ENCODE data around the gene RASSF1. TPM values are rescaled to one million over a fixed set of nuclear protein-coding genes. Genes with fewer than 3 reads are reported as not detected.
"Not testable (repeated sequence)": the region's sequence is repeated elsewhere in the genome, so short reads cannot be mapped to it uniquely, and the experiment has no call there.

Gene RASSF1
- total RNA-seq, 1 experiment from 2014 or later = 12.7 TPM

DNA sequence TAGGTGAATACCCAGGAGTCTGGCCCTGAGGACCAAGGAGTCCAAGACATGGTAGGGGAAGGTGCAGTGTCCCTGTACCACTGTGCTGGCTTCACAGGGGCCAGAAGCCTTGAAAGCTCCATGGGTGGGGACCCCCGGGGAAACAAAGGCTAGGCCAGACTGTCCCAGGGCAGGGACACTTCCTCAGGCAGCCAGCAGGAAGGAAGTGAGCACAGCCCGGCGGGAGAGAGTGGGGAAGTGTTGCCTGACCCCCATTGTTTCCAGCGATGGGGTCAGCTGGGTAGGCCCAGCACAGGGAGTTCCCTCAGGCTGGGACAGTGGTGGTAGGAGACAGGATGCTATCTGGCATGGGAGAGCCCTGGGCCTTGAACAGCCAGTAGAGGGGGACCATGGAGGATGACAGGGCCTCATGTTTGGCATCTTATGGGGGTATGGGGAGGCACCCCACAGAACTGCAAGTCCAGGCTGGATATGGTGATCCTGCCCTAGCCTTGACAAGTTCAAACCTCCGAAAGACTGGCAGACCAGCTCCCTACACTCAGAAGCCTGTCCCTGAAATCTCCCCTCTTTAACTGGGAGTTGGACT lies 16.9 kb downstream of the RASSF1 start:
- DNase-seq (ENCODE audit: low read depth) = no peak

DNA sequence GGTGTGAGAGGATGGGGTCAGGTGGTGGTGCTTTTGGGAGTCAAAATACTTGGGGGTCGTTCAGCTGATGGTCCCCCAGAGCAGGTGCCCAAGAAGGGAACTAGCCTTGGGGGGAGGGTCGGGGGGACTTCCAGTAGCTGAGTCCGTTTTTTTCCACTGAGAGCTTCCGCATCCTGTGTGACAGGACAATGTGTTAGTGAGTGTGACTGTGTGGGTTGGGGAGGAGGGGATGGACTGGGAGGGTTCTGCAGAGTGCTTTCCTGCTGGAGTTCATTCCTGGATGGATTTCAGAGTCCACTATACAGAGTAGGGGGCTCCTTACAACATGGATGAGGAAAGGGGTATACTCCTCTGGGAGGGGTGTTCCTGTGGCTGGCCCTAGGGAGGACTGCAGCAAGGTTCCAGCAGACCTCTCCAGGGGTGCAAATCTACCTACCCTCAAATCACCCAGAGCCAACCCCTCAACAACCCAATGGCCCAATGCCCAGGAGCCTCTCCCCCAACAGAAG lies 17.5 kb downstream of the RASSF1 start:
- no peak for DNase-seq (ENCODE audit: low read depth)

GRCh38 chr3:50322386-50323091 lies 18.1 kb downstream of the RASSF1 start, which contains the start of gene HYAL2:
Gene HYAL2, minus strand, starts transcription at chr3:50322745. Its CDS starts 2,256 bp downstream, at chr3:50320489.
- no peak for DNase-seq (ENCODE audit: low read depth)

DNA sequence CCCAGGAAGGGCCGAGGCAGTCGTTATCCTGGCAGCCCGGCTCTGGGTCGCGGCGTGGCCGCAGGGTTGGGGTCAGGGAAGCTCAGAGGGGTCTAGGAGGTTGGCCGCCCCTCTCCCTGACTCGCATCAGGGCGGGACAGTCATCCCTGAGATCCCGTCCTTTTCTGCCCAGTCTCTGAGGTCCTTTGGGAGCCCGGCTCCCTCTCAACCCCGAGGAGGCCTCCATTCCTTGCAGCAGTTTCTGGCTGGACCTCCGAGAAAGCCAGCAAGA lies 18.6 kb downstream of the RASSF1 start:
- no peak for DNase-seq (ENCODE audit: low read depth)

- DNase-seq (ENCODE audit: low read depth) = peak; percentile 83
Measured at GRCh38 chr3:50321336-50322114, 19.1 kb downstream of the RASSF1 start.

GRCh38 chr3:50320853-50321335 lies 19.7 kb downstream of the RASSF1 start:
- peak; percentile 58 for DNase-seq (ENCODE audit: low read depth)

- no peak for DNase-seq (ENCODE audit: low read depth)
Measured at GRCh38 chr3:50319894-50320625, 20.6 kb downstream of the RASSF1 start.

DNA sequence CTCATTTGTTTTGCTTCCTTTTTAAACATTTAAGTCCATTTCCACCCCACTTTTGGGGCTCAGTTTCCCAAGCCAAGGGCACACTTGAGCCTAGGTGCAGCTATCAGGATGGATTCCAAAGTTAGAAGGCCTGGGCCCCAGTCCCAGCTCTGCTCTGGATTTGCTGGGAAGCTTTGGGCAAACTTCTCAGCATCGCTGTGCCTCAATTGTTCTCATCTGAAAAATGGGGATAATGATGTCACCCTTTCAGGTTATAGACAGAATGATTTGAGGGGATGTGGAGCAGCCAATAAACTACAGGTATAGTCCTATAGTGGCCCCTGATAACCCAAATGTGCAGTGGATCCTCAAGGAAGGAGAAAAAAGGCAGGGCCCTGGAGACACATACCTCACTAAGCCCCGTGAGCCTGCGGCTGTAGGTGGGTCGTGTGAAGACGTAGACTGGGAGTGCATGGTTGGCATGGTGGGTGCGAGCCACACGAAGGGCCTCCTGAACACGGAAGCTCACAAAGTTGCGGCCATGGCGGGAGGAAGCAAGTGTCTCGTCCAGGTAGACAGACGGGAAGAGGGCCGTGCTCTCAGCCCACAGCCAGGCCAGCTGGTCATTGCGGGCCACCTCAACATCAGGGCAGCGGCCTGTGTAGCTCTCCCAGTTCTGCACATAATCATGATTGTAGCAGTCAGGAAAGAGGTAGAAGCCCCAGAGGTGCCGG lies 21.3 kb downstream of the RASSF1 start:
- DNase-seq (ENCODE audit: low read depth) = no peak

GRCh38 chr3:50318615-50319014 lies 22.0 kb downstream of the RASSF1 start:
- DNase-seq (ENCODE audit: low read depth) = no peak

DNA sequence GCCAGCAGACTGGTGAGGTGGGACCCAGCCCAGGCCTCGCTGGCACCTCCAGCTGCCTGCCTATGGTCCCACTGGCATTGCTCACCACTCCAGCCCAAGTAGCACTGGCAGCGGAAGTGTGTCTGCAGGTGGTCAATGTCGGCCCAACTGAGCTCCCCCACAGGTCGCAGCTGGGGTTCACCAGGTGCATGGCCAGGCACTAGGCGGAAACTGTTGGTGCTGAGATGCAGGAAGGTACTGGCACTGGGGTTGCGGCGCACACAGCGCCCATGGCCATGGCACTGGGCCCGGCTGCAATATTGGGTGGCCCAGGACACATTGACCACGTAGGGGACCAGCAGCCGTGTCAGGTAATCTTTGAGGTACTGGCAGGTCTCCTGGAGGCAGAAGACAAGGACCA lies 22.5 kb downstream of the RASSF1 start:
- DNase-seq (ENCODE audit: low read depth) = no peak

DNA sequence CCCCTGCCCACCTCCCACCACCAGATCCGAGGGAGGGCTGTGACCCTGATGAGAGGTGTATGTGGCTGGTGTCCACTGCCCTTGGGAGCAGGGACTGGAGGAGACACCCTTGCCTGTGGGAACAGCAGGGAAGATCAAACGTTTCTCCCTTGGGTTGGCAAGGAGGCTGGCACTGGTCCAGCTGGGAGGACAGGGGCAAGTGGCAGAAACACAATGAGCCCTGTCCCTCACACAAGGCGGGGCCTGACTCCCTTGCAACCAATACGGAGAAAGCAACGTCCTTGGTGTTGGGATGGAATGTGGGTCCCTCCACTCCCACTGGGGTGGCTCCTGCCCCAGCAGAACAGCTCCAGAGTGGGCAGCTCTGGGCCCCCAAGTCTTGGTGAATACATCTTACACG lies 23.3 kb downstream of the RASSF1 start:
- DNase-seq (ENCODE audit: low read depth) = no peak

DNA sequence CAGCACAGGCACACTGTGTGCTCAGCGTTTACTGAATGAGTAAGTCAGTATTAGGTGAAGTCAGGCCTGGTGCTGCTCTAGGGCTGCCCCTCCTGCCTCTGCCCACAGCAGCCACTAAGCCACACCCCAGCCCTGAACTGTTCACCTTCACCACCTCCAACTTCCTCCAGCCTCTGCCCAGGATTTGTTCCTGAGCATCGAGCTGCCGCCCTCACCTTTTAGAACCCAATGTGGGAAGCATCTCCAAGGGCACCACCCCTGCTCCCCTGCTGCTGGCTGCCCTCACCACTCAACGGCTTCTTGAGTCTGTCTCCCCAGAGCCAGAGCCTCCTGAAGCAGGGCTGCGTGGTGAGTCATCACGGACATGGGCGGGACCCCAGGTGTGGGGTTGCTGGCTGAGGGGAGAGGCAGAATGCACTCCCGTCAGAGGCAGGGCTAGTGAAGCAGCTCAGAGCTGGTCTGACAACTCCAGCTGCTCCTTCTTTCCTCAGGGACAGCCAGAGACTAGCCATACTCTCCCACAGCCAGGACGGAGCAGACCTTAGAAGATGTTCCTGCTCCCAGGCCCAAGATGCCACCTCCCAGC lies 23.9 kb downstream of the RASSF1 start:
- DNase-seq (ENCODE audit: low read depth) = peak; percentile 67

- no peak for DNase-seq (ENCODE audit: low read depth)
Measured at GRCh38 chr3:50314816-50315215, 25.8 kb downstream of the RASSF1 start.

GRCh38 chr3:50314342-50314741 lies 26.3 kb downstream of the RASSF1 start:
- DNase-seq (ENCODE audit: low read depth) = no peak

DNA sequence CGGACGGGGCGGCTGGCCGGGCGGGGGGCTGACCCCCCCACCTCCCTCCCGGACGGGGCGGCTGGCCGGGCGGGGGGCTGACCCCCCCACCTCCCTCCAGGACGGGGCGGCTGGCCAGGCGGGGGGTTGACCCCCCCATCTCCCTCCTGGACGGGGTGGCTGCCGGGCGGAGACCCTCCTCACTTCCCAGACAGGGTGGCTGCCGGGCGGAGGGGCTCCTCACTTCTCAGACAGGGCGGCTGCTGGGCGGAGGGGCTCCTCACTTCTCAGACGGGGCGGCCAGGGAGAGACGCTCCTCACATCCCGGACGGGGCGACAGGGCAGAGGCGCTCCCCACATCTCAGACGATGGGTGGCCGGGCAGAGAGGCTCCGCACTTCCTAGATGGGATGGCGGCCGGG lies 28.6 kb downstream of the RASSF1 start:
- DNase-seq (ENCODE audit: low read depth) = not testable (repeated sequence)

DNA sequence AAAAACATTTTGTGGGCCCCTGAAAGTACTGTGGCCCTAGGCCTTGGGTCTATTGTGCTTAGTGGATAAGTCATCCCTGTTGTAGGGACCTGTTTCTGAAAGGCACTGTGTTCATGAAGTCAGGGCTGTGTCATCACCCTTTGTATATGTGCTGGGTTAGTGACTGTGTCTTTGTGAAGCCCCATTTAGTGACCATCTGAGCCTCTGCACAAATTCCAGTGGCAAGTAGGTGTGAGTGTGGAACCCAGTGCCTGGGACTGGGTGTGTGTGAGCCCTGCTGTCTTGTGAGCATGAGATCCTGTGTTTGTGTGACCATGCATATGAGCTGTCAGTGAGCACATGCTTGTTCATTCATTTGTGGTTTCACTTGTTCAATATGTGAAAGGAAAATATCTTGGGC lies 36.0 kb downstream of the RASSF1 start:
- no peak for DNase-seq (ENCODE audit: low read depth)

DNA sequence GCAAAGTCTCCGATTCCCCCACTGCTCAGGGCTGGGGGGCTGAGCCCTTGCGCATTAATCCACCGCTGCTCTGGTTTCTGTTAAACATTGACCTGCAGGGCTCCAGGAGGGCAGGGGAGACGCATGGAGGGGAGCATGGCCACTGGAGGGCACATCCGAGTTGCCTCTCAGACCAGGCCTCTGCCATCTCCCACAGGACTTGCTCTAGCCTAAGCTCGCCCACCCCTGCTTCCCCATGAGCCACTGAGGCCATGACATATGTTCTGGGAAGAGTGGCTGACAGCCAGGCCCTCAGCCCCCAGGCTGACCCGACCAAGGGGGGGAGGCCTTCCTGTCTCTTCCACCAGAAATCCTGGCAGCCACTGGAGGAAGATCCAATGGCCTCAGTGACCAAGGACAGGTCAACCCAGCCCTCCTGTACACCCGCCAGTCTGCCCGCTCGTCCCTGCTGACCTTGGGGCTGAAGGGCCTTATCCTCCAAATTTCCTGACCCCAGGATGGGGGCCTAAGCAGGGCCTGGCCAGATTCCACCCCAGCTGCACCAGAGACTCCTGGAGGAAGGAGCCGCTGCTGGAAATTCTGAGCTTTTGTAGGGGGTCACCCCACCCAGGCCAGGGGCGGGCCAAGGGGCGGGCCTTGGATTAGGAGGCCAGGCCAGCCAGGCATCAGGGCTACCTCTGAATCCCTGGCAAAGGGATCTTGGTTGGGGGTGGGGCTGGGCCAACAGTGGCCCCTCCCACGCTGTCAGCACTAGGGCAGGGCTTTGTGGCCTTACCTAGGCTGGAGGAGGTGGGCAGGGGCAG lies 37.4 kb downstream of the RASSF1 start, which contains the start of gene HYAL1:
Gene HYAL1 (minus strand): TSS at position 562 of the 803 bp plus-strand sequence. CDS start 618 bp downstream, outside the sequence.
- no peak for DNase-seq (ENCODE audit: low read depth)

GRCh38 chr3:50302095-50303012 lies 38.3 kb downstream of the RASSF1 start:
- no peak for DNase-seq (ENCODE audit: low read depth)

All from M059J (cell line).